Esophagus (tissue), 2 donors: ENCODE measurements around the gene PLD3. TPM values are rescaled to one million over a fixed set of nuclear protein-coding genes. Genes with fewer than 3 reads are reported as not detected.

Experiments used
- H3K27ac ChIP-seq, 2 donors: one replicate each; pipeline ENCODE4 v1.5.1; 2013; ENCODE audit warnings: low read depth in 2 of 2, mild to moderate bottlenecking in 2 of 2, inconsistent platforms in 1 of 2, low read length in 1 of 2, moderate library complexity in 1 of 2
- H3K27me3 ChIP-seq, 2 donors: one replicate each; pipeline ENCODE4 v1.6.1; 2013; ENCODE audit warnings: low read length in 2 of 2, control low read depth in 1 of 2, mild to moderate bottlenecking in 1 of 2; ENCODE audit not compliant: insufficient read depth in 2 of 2, control insufficient read depth in 1 of 2
- H3K36me3 ChIP-seq, 2 donors: one replicate each; pipeline ENCODE4 v1.6.1; 2013; ENCODE audit warnings: low read length in 1 of 2; ENCODE audit not compliant: control insufficient read depth in 2 of 2, insufficient read depth in 2 of 2
- H3K4me1 ChIP-seq, 2 donors: one replicate each; pipeline ENCODE4 v1.6.1; 2013; ENCODE audit warnings: low read length in 1 of 2; ENCODE audit not compliant: control insufficient read depth in 2 of 2, insufficient read depth in 2 of 2
- H3K4me3 ChIP-seq, 2 donors: one replicate each; pipeline ENCODE4 v1.5.1; 2013; ENCODE audit warnings: low read length in 2 of 2, mild to moderate bottlenecking in 2 of 2, low read depth in 1 of 2, moderate library complexity in 1 of 2
- H3K9me3 ChIP-seq, 2 donors: one replicate each; pipeline ENCODE4 v1.6.1; 2013; ENCODE audit warnings: mild to moderate bottlenecking in 2 of 2, low read depth in 1 of 2, low read length in 1 of 2, moderate library complexity in 1 of 2; ENCODE audit not compliant: control insufficient read depth in 2 of 2, insufficient read depth in 1 of 2
- WGBS, 2 donors: extraction: QIAGEN DNeasy Blood & Tissue Kit; methylation state at CpG; one replicate each; pipeline ENCODE4 v1.1.7; 2013; 5-methylcytosine and 5-hydroxymethylcytosine counted together
- polyA plus RNA-seq, 2 donors: library from polyadenylated mRNA; stranded (reverse); fragments of 200-250 nt; gene quantifications; one replicate each; pipeline ENCODE4 v1.2.3, GENCODE V29; 2013
- donor health status: healthy with polysubstance abuse.
- donor health status: Bipolar disorder and iron deficiency.

PLD3 gene
- polyA plus RNA-seq, 2 donors = 46.6 to 60.1 TPM

DNA sequence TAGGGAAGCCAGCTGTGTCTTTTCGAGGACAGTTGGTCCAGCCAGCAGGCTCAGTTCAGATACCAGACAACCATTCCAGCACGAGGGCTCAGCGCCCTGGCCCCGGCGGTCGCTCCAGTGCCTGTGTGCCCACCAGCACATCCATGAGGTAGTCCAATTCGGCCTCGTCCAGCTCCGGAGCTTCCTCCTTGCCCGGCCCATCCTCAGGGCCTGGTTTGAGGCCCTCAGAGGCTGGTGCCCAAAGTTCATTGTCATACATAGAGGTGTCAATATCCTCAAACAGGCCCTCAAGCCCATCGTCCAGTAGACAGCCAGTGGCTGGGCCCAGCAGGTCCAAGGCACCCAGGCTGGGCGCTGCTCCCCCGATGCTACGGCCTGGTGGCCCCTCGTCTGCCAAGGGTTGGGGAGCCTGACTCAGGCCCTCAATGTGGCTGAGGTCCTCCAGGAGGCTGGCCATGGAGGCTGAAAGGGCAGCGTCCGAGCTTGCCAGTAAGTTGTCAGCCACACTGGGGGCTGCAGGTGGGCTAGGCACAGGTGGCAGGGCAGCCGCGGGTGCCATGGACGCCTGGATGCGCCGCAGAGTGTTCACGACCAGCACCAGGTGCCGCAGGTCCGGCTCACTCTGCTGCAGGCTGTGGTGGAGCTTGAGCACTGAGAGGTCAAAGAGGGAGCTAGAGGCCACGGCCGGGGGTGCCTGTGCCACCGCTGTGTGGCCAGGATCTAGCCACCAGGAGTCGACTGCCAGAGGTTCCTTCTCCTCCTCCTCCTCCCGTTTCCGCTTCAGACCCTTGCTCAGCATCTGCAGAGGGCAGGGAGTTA is 74.5 kb downstream of the PLD3 start:
- Histone ChIP-seq H3K27me3 (no peaks in the 10 kb centered on the region), H3K9me3 (no peaks in the 10 kb centered on the region), H3K4me1 (peaks cover 3 to 9% of the 10 kb centered on the region in 2 donors), H3K27ac (peak overlapping the region; percentile 35 to 78), H3K4me3 (no peak overlapping the region), H3K36me3 (peaks cover 0 to 11% of the 10 kb centered on the region in 2 donors)
- 86 to 87% methylated on average over 31 of the region's 31 CpGs for WGBS, 2 donors

DNA sequence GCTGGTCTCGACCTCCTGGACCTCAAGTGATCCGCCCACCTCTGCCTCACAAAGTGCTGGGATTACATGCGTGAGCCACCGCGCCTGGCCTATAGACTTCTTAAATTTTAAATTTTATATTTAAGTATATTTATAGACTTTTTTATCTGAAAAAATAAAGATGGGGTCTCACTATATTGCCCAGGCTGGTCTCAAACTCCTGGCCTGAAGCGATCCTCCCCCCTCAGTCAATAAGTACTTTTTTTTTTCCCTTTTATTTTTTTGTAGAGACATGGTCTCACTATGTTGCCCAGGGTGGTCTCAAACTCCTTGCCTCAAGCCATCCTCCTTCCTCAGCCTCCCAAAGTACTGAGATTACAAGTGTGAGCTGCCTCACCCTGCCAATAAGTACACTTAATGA is 75.4 kb downstream of the PLD3 start:
- H3K27me3 ChIP-seq = no peaks in the 10 kb centered on the region
- H3K9me3 ChIP-seq = no peaks in the 10 kb centered on the region
- peaks cover 0 to 11% of the 10 kb centered on the region in 2 donors for H3K36me3 ChIP-seq
- WGBS, 2 donors = 93 to 95% methylated on average over 6 of the region's 6 CpGs
- peak overlapping the region in 1 of 2 donors; percentile 88 for H3K4me3 ChIP-seq
- H3K27ac ChIP-seq = no peak overlapping the region
- H3K4me1 ChIP-seq = peaks cover 3 to 11% of the 10 kb centered on the region in 2 donors

DNA sequence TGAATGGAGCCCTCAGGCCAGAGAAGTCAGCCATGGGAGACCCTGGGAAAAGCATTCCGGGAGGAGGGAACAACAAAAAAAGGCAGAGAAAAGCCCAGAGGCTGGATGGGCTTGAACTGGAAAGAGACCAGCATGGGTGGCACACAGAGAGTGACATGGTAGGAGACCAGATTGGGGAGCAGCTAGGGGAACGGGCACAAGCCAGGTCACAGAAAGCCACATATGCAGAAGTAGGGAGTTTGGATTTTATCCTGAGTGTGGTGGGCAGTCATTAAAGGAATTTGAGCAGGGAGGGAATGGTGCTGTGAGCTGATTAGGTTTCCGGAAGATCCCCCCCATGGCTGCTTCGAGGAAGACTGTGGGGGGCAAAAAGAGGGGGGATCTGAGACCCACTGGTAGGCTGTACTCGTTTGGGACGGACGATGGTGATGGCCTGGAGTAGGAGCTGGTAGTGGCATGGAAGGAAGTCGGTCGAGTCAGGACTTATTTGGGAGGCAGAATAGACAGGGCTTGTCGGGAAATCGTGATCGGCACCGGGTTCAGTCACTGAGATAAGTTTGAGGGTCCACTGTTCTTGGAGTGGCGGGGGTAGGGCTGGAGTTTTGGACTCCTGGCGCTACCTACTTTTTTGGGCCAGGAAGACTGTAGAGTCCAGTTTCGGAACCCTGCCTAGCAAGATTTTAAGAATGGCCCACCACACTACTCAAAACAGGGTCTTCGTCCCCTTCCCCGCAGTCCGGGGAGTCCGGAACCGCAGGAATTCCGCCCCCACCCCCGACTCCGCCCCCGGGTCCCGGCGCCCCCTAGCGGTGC is 76.3 kb downstream of the PLD3 start:
- peaks cover 0 to 11% of the 10 kb centered on the region in 2 donors for H3K36me3 ChIP-seq
- 1% methylated on average over 27 to 28 of the region's 28 CpGs for WGBS, 2 donors

DNA sequence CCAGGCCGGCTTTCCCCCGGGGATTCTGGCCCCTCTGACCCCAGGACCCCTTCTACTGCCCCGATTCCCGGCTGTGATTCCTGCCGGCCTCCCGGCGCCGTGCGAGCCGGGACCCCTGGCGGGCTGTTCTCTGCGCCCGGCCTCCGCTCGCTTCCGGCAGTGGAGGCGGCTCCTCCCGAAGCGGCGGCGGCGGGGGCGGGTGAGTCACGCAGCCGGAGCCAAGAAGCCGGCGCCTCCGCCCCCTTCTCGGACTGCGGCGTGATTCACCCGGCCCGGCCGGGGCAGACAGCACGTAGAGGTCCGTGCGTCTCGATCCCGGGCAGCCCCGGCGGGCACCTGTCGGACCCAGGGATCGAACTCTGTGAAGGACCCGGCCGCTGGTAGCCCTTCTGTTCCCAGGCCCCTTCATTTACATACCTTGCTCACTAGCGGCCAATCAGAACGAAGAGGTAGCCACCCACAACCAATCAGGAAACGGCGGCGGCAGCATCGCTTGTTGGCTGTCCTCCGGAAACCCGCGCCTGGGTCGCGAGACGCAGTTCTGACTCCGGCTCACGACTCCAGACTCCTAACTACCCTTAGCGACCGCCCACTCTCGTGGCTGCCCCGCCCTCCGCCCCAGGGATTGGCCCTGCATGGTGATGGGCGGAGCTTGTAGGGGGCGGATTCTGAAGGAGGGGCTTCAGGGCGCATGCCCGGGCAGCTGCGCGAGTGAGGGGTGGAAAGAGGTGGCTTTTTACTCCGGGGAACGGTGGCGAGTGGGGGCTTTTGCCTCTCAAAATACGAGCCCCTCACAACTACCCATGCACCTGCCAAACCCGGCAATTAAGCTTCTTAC is 77.2 kb downstream of the PLD3 start, which contains the start of gene SERTAD1:
TSS of gene SERTAD1 (minus strand) at position 543 of the 838 bp plus-strand sequence. CDS start 2,446 bp downstream, outside the sequence.
- 0% methylated on average over 73 to 75 of the region's 75 CpGs for WGBS, 2 donors
- H3K9me3 ChIP-seq = no peaks in the 10 kb centered on the region
- H3K36me3 ChIP-seq = peaks cover 0 to 11% of the 10 kb centered on the region in 2 donors

More for the DNA sequence above, 76.3 kb downstream of the PLD3 start:
- Histone ChIP-seq H3K4me3 (peak overlapping the region; percentile 80 to 88), H3K9me3 (no peaks in the 10 kb centered on the region), H3K27ac (peak overlapping the region; percentile 99 to 100), H3K27me3 (no peaks in the 10 kb centered on the region), H3K4me1 (peaks cover 3 to 11% of the 10 kb centered on the region in 2 donors)

More for the DNA sequence above, 77.2 kb downstream of the PLD3 start, which contains the start of gene SERTAD1:
- Histone ChIP-seq H3K4me3 (peak within 1 kb of the TSS; percentile 80 to 88), H3K27ac (peak within 1 kb of the TSS; percentile 99 to 100), H3K4me1 (peaks cover 3 to 11% of the 10 kb centered on the region in 2 donors), H3K27me3 (no peaks in the 10 kb centered on the region)

Other genes with a start within 250 kb of the PLD3 start
- 10 to 100 TPM in 1 of 2 donors, 1 to 10 TPM in 1; 5.9 to 13.5 TPM for gene MAP3K10, start 157.3 kb upstream of the PLD3 start, polyA plus RNA-seq
- gene TTC9B, start 130.3 kb upstream of the PLD3 start, polyA plus RNA-seq = not detected
- under 1 TPM; 0.06 to 0.07 TPM for gene CCNP, start 122.0 kb upstream of the PLD3 start, polyA plus RNA-seq
- gene AKT2, start 63.4 kb upstream of the PLD3 start, polyA plus RNA-seq = 10 to 100 TPM; 51.9 to 56.0 TPM
- 10 to 100 TPM; 13.8 to 15.4 TPM for gene C19orf47, start 298 bp upstream of the PLD3 start, polyA plus RNA-seq
- gene HIPK4, start 41.5 kb downstream of the PLD3 start, polyA plus RNA-seq = under 1 TPM; 0.04 to 0.08 TPM
- gene PRX, start 64.7 kb downstream of the PLD3 start, polyA plus RNA-seq = 1 to 10 TPM; 1.0 to 1.1 TPM
- 10 to 100 TPM; 20.7 to 21.5 TPM for gene SERTAD1, start 77.3 kb downstream of the PLD3 start, polyA plus RNA-seq
- gene SERTAD3, start 95.6 kb downstream of the PLD3 start, polyA plus RNA-seq = 10 to 100 TPM; 12.2 to 19.1 TPM
- gene BLVRB, start 117.0 kb downstream of the PLD3 start, polyA plus RNA-seq = 100 to 1,000 TPM; 213 to 241 TPM
- 1 to 10 TPM in 1 of 2 donors, under 1 TPM in 1; 0.68 to 1.2 TPM for gene SPTBN4, start 118.3 kb downstream of the PLD3 start, polyA plus RNA-seq
- gene SHKBP1, start 228.2 kb downstream of the PLD3 start, polyA plus RNA-seq = 10 to 100 TPM; 47.9 to 53.6 TPM